Measurements from ENCODE around the gene PPARG. TPM values are rescaled to one million over a fixed set of nuclear protein-coding genes. Genes with fewer than 3 reads are reported as not detected.

PPARG gene
- total RNA-seq, 1 donor from 2014 or later = 7.4 TPM

GRCh38 chr3:12308517-12308916, 19.6 kb downstream of the PPARG start:
- ATAC-seq = no peak
- DNase-seq (ENCODE audit: low spot score) = no peak

- DNase-seq (ENCODE audit: low spot score) (no peak), ATAC-seq (no peak)
Measured at GRCh38 chr3:12309716-12310115, 20.8 kb downstream of the PPARG start.

DNA sequence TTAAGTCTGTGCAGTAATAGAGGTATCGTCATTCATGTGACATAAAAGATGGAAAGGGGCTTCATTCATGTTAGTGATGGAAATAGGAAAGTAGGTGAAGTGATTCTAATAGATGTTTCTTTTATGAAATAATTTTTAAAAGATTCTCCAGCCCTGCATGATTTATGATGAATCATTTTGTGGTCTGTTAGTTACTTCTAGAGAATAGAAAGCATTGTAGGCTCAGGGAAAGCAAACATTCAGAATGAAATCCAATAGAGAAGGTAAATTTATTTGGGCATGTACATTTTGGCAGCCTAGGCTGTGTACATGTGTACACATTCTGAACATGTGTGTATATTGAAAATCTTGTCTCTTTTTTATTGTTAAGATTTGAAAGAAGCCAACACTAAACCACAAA, 23.1 kb downstream of the PPARG start:
- DNase-seq (ENCODE audit: low spot score) (no peak), ATAC-seq (no peak)

DNA sequence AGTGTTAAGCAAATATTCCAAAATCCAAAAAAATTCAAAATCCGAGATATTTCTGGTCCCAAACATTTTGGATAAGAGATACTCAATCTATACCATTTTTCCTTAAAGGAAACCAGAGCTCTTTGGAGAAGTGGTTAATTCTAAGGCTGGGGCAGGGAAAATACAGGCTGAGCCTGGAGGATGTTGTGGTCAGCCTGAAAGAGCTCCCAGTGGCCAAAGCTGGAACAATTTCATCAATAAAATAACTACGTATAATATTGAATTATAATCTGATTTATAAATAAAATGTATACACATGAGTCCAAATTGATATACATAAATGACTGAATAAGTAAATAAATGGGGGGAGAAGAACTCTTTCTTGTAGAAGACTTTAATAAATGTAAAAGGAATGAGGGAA, 24.6 kb downstream of the PPARG start:
- ATAC-seq (no peak), DNase-seq (ENCODE audit: low spot score) (no peak)

- peak; percentile 70 for ATAC-seq
Measured at GRCh38 chr3:12316253-12316652, 27.4 kb downstream of the PPARG start.

DNA sequence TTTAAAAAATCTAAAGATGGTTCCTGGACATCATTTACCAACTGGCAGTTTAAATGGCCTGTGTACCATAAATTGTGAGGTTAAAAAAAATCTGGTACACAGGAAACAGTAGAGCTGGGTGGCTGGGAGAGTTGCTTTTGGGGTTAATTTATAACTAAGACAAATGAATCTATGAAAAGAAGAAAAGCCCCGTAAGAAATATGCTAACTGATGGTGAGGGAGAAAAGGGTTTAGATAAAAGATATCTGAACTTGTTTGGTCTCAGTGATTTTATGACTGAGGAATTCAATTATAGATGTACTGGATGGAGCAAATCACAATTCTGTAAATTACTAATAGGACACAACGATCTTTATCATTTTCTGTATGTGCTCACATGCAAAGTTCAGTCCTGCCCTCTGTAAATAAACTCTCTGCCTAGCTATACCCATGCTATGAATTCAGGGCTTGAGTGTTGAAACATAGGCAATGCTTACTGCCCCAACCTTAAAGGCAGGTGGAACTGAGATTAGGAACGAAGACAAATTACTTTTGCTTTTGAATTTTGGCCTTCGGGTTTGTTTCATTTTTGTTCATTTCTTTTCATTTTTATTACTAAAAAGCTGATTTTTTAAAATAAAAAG, 28.0 kb downstream of the PPARG start:
- no peak for DNase-seq (ENCODE audit: low spot score)
- peak; percentile 63 for ATAC-seq

More at GRCh38 chr3:12316253-12316652, 27.4 kb downstream of the PPARG start:
- DNase-seq (ENCODE audit: low spot score) = no peak

DNA sequence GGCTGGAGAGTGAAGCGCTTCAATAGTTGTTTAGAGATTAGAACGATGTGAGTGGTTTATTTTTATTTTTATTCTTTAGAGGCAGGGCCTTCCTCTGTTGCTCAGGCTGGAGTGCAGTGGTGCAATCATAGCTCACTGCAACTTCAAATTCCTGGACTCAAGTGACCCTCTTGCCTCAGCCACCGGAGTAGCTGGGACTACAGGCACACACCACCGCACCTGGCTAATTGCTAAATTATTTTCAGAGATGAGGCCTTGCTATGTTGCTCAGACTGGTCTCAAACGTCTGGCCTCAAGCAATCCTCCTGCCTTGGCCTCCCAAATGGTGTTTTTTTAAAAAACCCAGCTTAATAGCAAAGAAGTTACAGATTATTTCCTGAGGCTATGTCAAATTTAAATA, 29.0 kb downstream of the PPARG start:
- ATAC-seq (peak; percentile 78), DNase-seq (ENCODE audit: low spot score) (no peak)

DNA sequence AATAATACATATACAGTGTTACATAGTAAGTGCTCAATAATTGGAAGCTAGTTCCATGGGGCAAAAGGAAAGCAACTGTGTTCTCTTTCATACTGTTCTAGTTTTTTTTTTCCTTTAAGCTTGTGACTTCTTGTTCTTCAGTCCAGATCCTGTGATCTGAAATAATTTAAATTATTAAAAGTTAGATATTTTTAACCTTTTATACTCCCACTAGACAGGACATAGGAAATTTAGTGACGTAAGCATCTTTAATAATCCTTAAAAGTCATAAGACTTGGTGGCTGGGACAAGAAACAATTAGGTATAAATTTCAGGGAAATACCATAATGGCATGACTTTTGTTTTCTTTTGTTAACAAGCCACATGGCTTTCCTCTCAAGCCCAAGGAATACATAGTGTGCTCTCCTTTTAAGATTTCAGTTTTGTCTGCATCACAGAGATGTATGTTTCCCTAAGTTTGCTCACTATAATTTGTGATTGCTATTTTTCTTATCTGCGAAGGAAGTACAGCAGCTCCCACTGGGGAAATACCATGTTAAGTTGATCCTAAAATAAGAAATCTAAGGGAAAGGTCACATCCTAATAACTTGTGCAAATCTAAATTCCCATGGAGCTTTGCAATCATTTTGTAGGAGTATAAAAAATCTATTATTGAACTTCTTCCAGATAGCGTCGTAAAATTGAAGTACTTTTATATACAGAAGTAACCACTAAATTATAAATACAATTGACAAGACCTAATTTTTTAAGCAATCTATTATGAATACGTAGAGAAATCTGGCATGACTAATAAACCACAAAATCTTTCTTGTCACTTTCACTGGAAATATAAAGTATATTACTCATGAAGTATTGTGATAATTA, 30.1 kb downstream of the PPARG start:
- DNase-seq (ENCODE audit: low spot score) = no peak

GRCh38 chr3:12321015-12321414, 32.1 kb downstream of the PPARG start:
- no peak for ATAC-seq

More for the DNA sequence above, 30.1 kb downstream of the PPARG start:
- ATAC-seq = no peak

GRCh38 chr3:12323237-12323636, 34.4 kb downstream of the PPARG start:
- ATAC-seq (no peak), DNase-seq (ENCODE audit: low spot score) (no peak)

More at GRCh38 chr3:12321015-12321414, 32.1 kb downstream of the PPARG start:
- DNase-seq (ENCODE audit: low spot score) = no peak

GRCh38 chr3:12325586-12326515, 37.0 kb downstream of the PPARG start:
- no peak for ATAC-seq

DNA sequence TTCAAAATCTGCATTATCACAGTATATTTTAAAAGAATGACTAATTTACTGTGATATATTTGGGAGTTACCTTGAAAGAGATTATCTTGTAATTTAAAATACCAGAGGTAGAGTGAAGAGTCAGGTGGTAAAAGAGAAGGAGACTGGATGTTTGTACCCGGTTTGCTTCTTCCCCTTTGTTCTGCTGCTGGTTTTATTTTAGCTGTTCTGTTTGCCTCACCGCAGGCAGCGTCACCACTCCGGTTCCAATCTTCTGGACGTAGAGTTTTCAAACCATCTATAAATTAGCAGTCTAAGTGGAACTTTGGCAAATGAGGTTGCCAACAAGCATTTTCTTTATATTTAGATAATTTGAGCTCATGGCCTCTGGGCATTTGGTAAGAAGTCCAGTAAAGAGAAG, 38.2 kb downstream of the PPARG start:
- no peak for DNase-seq (ENCODE audit: low spot score)
- ATAC-seq = no peak

More at GRCh38 chr3:12325586-12326515, 37.0 kb downstream of the PPARG start:
- DNase-seq (ENCODE audit: low spot score) = no peak

DNA sequence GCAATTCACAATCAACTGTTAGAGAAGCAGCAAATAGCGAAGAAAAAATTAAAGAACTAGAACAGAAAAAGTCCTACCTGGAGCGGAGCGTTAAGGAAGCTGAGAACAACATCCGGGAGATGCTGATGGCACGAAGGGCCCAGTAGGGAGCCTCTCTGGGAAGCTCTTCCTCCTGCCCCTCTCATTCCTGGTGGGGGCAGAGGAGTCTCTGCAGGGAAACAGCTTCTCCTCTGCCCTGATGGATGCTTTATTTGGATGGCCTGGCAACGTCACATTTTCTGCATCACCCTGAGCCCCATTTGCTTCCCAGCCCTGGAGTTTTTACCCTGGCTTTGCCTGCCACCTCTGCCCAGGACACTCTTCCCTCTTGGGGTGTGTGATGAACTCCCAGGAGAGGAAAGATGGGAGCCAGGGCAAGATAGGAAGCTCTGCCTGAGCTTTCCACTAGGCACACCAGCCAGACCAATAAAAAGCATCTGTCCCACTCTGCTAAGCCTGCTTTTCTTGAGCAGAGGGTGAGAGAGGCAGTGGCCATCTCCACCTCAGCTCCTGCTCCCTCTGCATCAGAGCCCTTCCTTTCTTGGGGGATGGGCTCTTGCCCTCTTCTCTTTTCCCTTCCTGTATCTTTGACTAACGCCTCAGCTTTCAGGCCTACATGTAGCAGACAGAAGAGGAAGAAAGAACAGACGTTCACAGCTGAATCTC, 39.4 kb downstream of the PPARG start:
- DNase-seq (ENCODE audit: low spot score) = no peak
- no peak for ATAC-seq

DNA sequence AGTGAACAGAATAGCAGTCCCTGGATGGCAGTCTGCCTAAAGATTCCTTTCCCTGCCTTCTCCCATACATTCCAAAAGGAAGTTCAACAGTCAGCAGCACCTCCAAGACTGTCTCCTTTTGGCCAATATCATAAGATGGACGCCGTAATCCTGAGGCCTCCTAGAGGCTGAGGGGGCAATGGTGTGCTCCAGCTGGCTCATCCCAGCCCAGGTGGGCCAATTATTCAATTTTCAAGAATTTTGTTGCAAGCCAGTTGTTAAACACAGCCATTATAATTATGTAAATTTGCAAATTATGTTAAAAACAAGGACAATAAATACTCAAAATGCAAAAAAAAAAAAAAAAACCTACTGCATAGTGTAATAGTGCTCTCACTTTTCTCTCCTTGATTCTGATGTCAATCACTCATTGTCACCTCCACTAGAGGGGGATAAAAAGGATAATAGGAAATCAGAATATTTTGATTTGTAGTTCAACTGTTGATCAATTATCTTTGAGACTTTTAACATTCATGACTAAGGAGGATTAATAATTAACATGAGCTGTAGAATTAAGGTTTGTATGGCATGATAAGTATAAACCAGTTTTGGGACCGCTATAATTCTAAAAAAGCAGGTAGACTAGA, 40.1 kb downstream of the PPARG start:
- ATAC-seq = no peak
- DNase-seq (ENCODE audit: low spot score) = no peak

- DNase-seq (ENCODE audit: low spot score) (no peak), ATAC-seq (no peak)
Measured at GRCh38 chr3:12334786-12335185, 45.9 kb downstream of the PPARG start.

GRCh38 chr3:12335421-12335820, 46.6 kb downstream of the PPARG start:
- ATAC-seq = no peak

GRCh38 chr3:12336099-12336498, 47.2 kb downstream of the PPARG start:
- ATAC-seq = no peak

More at GRCh38 chr3:12335421-12335820, 46.6 kb downstream of the PPARG start:
- DNase-seq (ENCODE audit: low spot score) = no peak

GRCh38 chr3:12338595-12339546, 50.0 kb downstream of the PPARG start:
- ATAC-seq = peak; percentile 76
- DNase-seq (ENCODE audit: low spot score) = no peak

More at GRCh38 chr3:12336099-12336498, 47.2 kb downstream of the PPARG start:
- no peak for DNase-seq (ENCODE audit: low spot score)

All from left lobe of liver (tissue), 2 donors.